GM23248 (cell line): ENCODE results near the gene TAF8. TPM values are rescaled to one million over a fixed set of nuclear protein-coding genes. Genes with fewer than 3 reads are reported as not detected.

Experiments
- DNase-seq: peaks from one replicate; pipeline ENCODE4 v3.0.0-alpha.2; 2015
- H2AFZ ChIP-seq: fragments of 200-600 bp; sonication (generic); 2 replicates; pipeline ENCODE4 v1.6.1; 2016; ENCODE audit warnings: antibody characterized with exemption
- H3F3A ChIP-seq: fragments of 200-600 bp; sonication (generic); 2 replicates; pipeline ENCODE4 v1.6.1; 2016; ENCODE audit warnings: mild to moderate bottlenecking, antibody characterized with exemption, mixed run types; ENCODE audit not compliant: insufficient read depth
- H3K27ac ChIP-seq: fragments of 200-600 bp; sonication (generic); 2 replicates; pipeline ENCODE4 v1.5.1; 2016; ENCODE audit warnings: mild to moderate bottlenecking
- H3K27me3 ChIP-seq: fragments of 200-600 bp; sonication (generic); replicated peaks from 2 replicates; pipeline ENCODE4 v1.6.1; 2016; ENCODE audit warnings: mild to moderate bottlenecking; ENCODE audit not compliant: insufficient read depth
- H3K36me3 ChIP-seq: fragments of 200-600 bp; sonication (generic); 2 replicates; pipeline ENCODE4 v1.6.1; 2016; ENCODE audit warnings: low read depth, mild to moderate bottlenecking
- H3K4me1 ChIP-seq: fragments of 200-600 bp; sonication (generic); 2 replicates; pipeline ENCODE4 v1.6.1; 2016; ENCODE audit warnings: mild to moderate bottlenecking; ENCODE audit not compliant: insufficient read depth
- H3K4me2 ChIP-seq: fragments of 200-600 bp; sonication (generic); one replicate; pipeline ENCODE4 v1.6.1; 2016; ENCODE audit warnings: mild to moderate bottlenecking; ENCODE audit not compliant: unreplicated experiment
- H3K4me3 ChIP-seq: fragments of 200-600 bp; sonication (generic); 2 replicates; pipeline ENCODE4 v1.5.1; 2016; ENCODE audit warnings: mild to moderate bottlenecking
- H3K79me2 ChIP-seq: fragments of 200-600 bp; sonication (generic); 2 replicates; pipeline ENCODE4 v1.6.1; 2016; ENCODE audit warnings: mild to moderate bottlenecking; ENCODE audit not compliant: insufficient read depth
- H3K9ac ChIP-seq: fragments of 200-600 bp; sonication (generic); 2 replicates; pipeline ENCODE4 v1.6.1; 2016; ENCODE audit warnings: mild to moderate bottlenecking
- H3K9me2 ChIP-seq: fragments of 200-600 bp; sonication (generic); 2 replicates; pipeline ENCODE4 v1.6.1; 2016; ENCODE audit warnings: mixed run types, mild to moderate bottlenecking, moderate library complexity; ENCODE audit not compliant: insufficient read depth
- H3K9me3 ChIP-seq: fragments of 200-600 bp; sonication (generic); one replicate; pipeline ENCODE4 v1.6.1; 2017; ENCODE audit warnings: low read depth
- H4K20me1 ChIP-seq: fragments of 200-600 bp; sonication (generic); 2 replicates; pipeline ENCODE4 v1.6.0; 2016; ENCODE audit not compliant: insufficient read depth
- EZH2 ChIP-seq: fragments of 200-600 bp; sonication (generic); IDR thresholded peaks from 2 replicates; pipeline ENCODE4 v1.6.1; 2018; ENCODE audit warnings: antibody characterized with exemption, mild to moderate bottlenecking; ENCODE audit not compliant: insufficient read depth, poor library complexity, severe bottlenecking
- EZH2phosphoT487 ChIP-seq: fragments of 200-600 bp; sonication (generic); IDR thresholded peaks from 2 replicates; pipeline ENCODE4 v1.6.1; 2018; ENCODE audit warnings: antibody characterized with exemption, moderate library complexity, mild to moderate bottlenecking, low read depth; ENCODE audit not compliant: insufficient read depth
- WGBS, 2 experiments: methylation state at CpG; one replicate each; pipeline ENCODE4 v1.1.6; 2015 to 2017; ENCODE audit warnings: low lambda C conversion rate in 2 of 2, low coverage in 1 of 2; ENCODE audit errors: missing lambda C conversion rate in 2 of 2; 5-methylcytosine and 5-hydroxymethylcytosine counted together
- in situ Hi-C: fragments of 300-500 bp; cut with MboI; formaldehyde crosslinking; loops from 2 replicates; pipeline ENCODE4 v1.15.0; 2020
- polyA plus RNA-seq: library from polyadenylated mRNA; unstranded; fragments of >200 nt; fragmentation: Nextera tagmentation; extraction: Ambion mirVana; gene quantifications from 2 replicates; pipeline ENCODE4 v1.2.1, GENCODE V29; 2016
- total RNA-seq: library from RNA; depleted of rRNA; stranded (reverse); fragments of >200 nt; shearing (Covaris generic); gene quantifications from 2 replicates; pipeline ENCODE4 v1.2.3, GENCODE V29; 2014

Gene TAF8
- total and polyA plus RNA-seq, 2 experiments from 2014 or later, result 7.4 to 8.6 TPM

GRCh38 chr6:42009844-42010184, 40.5 kb upstream of the TAF8 start:
- no peak for DNase-seq
- Histone ChIP-seq H3K27me3 (no peaks in the 10 kb centered on the region), H3K4me2 (no peak overlapping the region), H3K9ac (no peak overlapping the region), H3K4me3 (no peak overlapping the region), H3K4me1 (peaks cover 11% of the 10 kb centered on the region; the same call in 1 of the 2 replicates), H3K36me3 (no peaks in the 10 kb centered on the region), H3F3A (no peaks in the 10 kb centered on the region), H4K20me1 (no peaks in the 10 kb centered on the region), H3K9me3 (no peaks in the 10 kb centered on the region), H3K79me2 (no peaks in the 10 kb centered on the region), H3K9me2 (no peaks in the 10 kb centered on the region), H2AFZ (no peak overlapping the region), H3K27ac (no peak overlapping the region)
- TF ChIP-seq EZH2phosphoT487 (no peak), EZH2 (no peak)
- in situ Hi-C loops, result no loop called here

- in situ Hi-C loops, result no loop called here
- no peak overlapping the region for H3K9ac ChIP-seq
- peaks cover 11% of the 10 kb centered on the region; the same call in 1 of the 2 replicates for H3K4me1 ChIP-seq
- no peaks in the 10 kb centered on the region for H3K27me3 ChIP-seq
- no peak for DNase-seq
- TF ChIP-seq EZH2phosphoT487 (no peak), EZH2 (no peak)
- H3K9me2 ChIP-seq, result no peaks in the 10 kb centered on the region
- H3K9me3 ChIP-seq, result no peaks in the 10 kb centered on the region
- no peaks in the 10 kb centered on the region for H3K79me2 ChIP-seq
- WGBS, 2 experiments, result 51 to 58% methylated on average over 11 of the region's 11 CpGs
- H3K27ac ChIP-seq, result no peak overlapping the region
- H3K4me3 ChIP-seq, result no peak overlapping the region
- no peak overlapping the region for H2AFZ ChIP-seq
- H3K4me2 ChIP-seq, result no peak overlapping the region
- H3F3A ChIP-seq, result no peaks in the 10 kb centered on the region
- H3K36me3 ChIP-seq, result no peaks in the 10 kb centered on the region
- no peaks in the 10 kb centered on the region for H4K20me1 ChIP-seq
Observed at GRCh38 chr6:42010185-42010891, 40.0 kb upstream of the TAF8 start.

GRCh38 chr6:42010909-42011308, 39.4 kb upstream of the TAF8 start:
- H4K20me1 ChIP-seq, result no peaks in the 10 kb centered on the region
- no peak overlapping the region for H3K9ac ChIP-seq
- no peaks in the 10 kb centered on the region for H3K9me3 ChIP-seq
- H3K4me3 ChIP-seq, result no peak overlapping the region
- TF ChIP-seq EZH2phosphoT487 (no peak), EZH2 (no peak)
- no peak overlapping the region for H2AFZ ChIP-seq
- no peaks in the 10 kb centered on the region for H3K79me2 ChIP-seq
- DNase-seq, result no peak
- H3K4me1 ChIP-seq, result peaks cover 11% of the 10 kb centered on the region; the same call in 1 of the 2 replicates
- H3K9me2 ChIP-seq, result no peaks in the 10 kb centered on the region
- no peaks in the 10 kb centered on the region for H3F3A ChIP-seq
- H3K4me2 ChIP-seq, result no peak overlapping the region
- no peaks in the 10 kb centered on the region for H3K36me3 ChIP-seq
- no peaks in the 10 kb centered on the region for H3K27me3 ChIP-seq
- WGBS, 2 experiments, result 85 to 88% methylated on average over 1 of the region's 1 CpG
- in situ Hi-C loops, result no loop called here
- H3K27ac ChIP-seq, result no peak overlapping the region

- no peak overlapping the region for H3K9ac ChIP-seq
- no peak for TF ChIP-seq EZH2phosphoT487
- TF ChIP-seq EZH2, result no peak
- WGBS, 2 experiments, result 90 to 97% methylated on average over 3 of the region's 3 CpGs
- H3K4me1 ChIP-seq, result peaks cover 14% of the 10 kb centered on the region
- no peaks in the 10 kb centered on the region for H3K9me3 ChIP-seq
- H3F3A ChIP-seq, result peaks cover 7% of the 10 kb centered on the region
- H3K4me3 ChIP-seq, result no peak overlapping the region
- DNase-seq, result peak; percentile 11
- in situ Hi-C loops, result no loop called here
- H3K4me2 ChIP-seq, result no peak overlapping the region
- no peak overlapping the region for H2AFZ ChIP-seq
- H3K9me2 ChIP-seq, result no peaks in the 10 kb centered on the region
- H3K27me3 ChIP-seq, result no peaks in the 10 kb centered on the region
- H3K27ac ChIP-seq, result no peak overlapping the region
- H4K20me1 ChIP-seq, result no peaks in the 10 kb centered on the region
- H3K79me2 ChIP-seq, result no peaks in the 10 kb centered on the region
- no peaks in the 10 kb centered on the region for H3K36me3 ChIP-seq
Observed at GRCh38 chr6:42012501-42013133, 37.7 kb upstream of the TAF8 start.
